ENCODE data around the gene SCAMP2.

Gene SCAMP2

GRCh38 chr15:74882528-74882927 lies 9.4 kb upstream of the SCAMP2 start:
- Histone ChIP-seq H3K9ac (ENCODE audit: low read depth in 1 of 2, low read length in 2 of 2) (no peak overlapping the region), H3K9me3 (ENCODE audit: control insufficient read depth in 2 of 2, low read length in 2 of 2) (no peaks in the 10 kb centered on the region), H3K4me3 (ENCODE audit: low read length in 2 of 2) (no peak overlapping the region), H3K27me3 (ENCODE audit: control insufficient read depth in 2 of 2, insufficient read depth in 2 of 2, low read length in 2 of 2) (no peaks in the 10 kb centered on the region), H3K4me1 (ENCODE audit: control insufficient read depth in 2 of 2, insufficient read depth in 2 of 2, low read length in 2 of 2) (no peaks in the 10 kb centered on the region), H3K36me3 (ENCODE audit: control insufficient read depth in 2 of 2, insufficient read depth in 2 of 2, low read length in 2 of 2) (no peaks in the 10 kb centered on the region), H3K27ac (ENCODE audit: low read depth in 2 of 2, low read length in 2 of 2) (no peak overlapping the region)

- Histone ChIP-seq H3K9ac (ENCODE audit: low read depth in 1 of 2, low read length in 2 of 2) (no peak overlapping the region), H3K4me1 (ENCODE audit: control insufficient read depth in 2 of 2, insufficient read depth in 2 of 2, low read length in 2 of 2) (peaks cover 3% of the 10 kb centered on the region in 2 donors), H3K27me3 (ENCODE audit: control insufficient read depth in 2 of 2, insufficient read depth in 2 of 2, low read length in 2 of 2) (no peaks in the 10 kb centered on the region), H3K4me3 (ENCODE audit: low read length in 2 of 2) (no peak overlapping the region), H3K36me3 (ENCODE audit: control insufficient read depth in 2 of 2, insufficient read depth in 2 of 2, low read length in 2 of 2) (no peaks in the 10 kb centered on the region), H3K9me3 (ENCODE audit: control insufficient read depth in 2 of 2, low read length in 2 of 2) (no peaks in the 10 kb centered on the region), H3K27ac (ENCODE audit: low read depth in 2 of 2, low read length in 2 of 2) (no peak overlapping the region)
Observed at GRCh38 chr15:74878273-74878672, 5.1 kb upstream of the SCAMP2 start.

GRCh38 chr15:74873756-74874424 lies 725 bp upstream of the SCAMP2 start:
- Histone ChIP-seq H3K9ac (ENCODE audit: low read depth in 1 of 2, low read length in 2 of 2) (peak overlapping the region; percentile 60 to 80), H3K27ac (ENCODE audit: low read depth in 2 of 2, low read length in 2 of 2) (peak overlapping the region; percentile 94 to 97), H3K27me3 (ENCODE audit: control insufficient read depth in 2 of 2, insufficient read depth in 2 of 2, low read length in 2 of 2) (no peaks in the 10 kb centered on the region), H3K36me3 (ENCODE audit: control insufficient read depth in 2 of 2, insufficient read depth in 2 of 2, low read length in 2 of 2) (no peaks in the 10 kb centered on the region), H3K4me3 (ENCODE audit: low read length in 2 of 2) (peak overlapping the region; percentile 77 to 80), H3K9me3 (ENCODE audit: control insufficient read depth in 2 of 2, low read length in 2 of 2) (no peaks in the 10 kb centered on the region), H3K4me1 (ENCODE audit: control insufficient read depth in 2 of 2, insufficient read depth in 2 of 2, low read length in 2 of 2) (peaks cover 33 to 34% of the 10 kb centered on the region in 2 donors)

GRCh38 chr15:74872702-74873035 lies 496 bp downstream of the SCAMP2 start:
- H3K4me3 ChIP-seq (ENCODE audit: low read length in 2 of 2): peak overlapping the region; percentile 77 to 80
- no peaks in the 10 kb centered on the region for H3K27me3 ChIP-seq (ENCODE audit: control insufficient read depth in 2 of 2, insufficient read depth in 2 of 2, low read length in 2 of 2)
- peak overlapping the region; percentile 88 to 89 for H3K9ac ChIP-seq (ENCODE audit: low read depth in 1 of 2, low read length in 2 of 2)
- peaks cover 45 to 46% of the 10 kb centered on the region in 2 donors for H3K4me1 ChIP-seq (ENCODE audit: control insufficient read depth in 2 of 2, insufficient read depth in 2 of 2, low read length in 2 of 2)
- no peaks in the 10 kb centered on the region for H3K9me3 ChIP-seq (ENCODE audit: control insufficient read depth in 2 of 2, low read length in 2 of 2)
- H3K27ac ChIP-seq (ENCODE audit: low read depth in 2 of 2, low read length in 2 of 2): peak overlapping the region; percentile 94 to 97
- H3K36me3 ChIP-seq (ENCODE audit: control insufficient read depth in 2 of 2, insufficient read depth in 2 of 2, low read length in 2 of 2): no peaks in the 10 kb centered on the region

GRCh38 chr15:74870436-74871215 lies 2.5 kb downstream of the SCAMP2 start:
- Histone ChIP-seq H3K27me3 (ENCODE audit: control insufficient read depth in 2 of 2, insufficient read depth in 2 of 2, low read length in 2 of 2) (no peaks in the 10 kb centered on the region), H3K9ac (ENCODE audit: low read depth in 1 of 2, low read length in 2 of 2) (peak overlapping the region; percentile 35 to 75), H3K27ac (ENCODE audit: low read depth in 2 of 2, low read length in 2 of 2) (peak overlapping the region; percentile 94 to 97), H3K4me3 (ENCODE audit: low read length in 2 of 2) (peak overlapping the region; percentile 41 to 50), H3K4me1 (ENCODE audit: control insufficient read depth in 2 of 2, insufficient read depth in 2 of 2, low read length in 2 of 2) (peaks cover 61% of the 10 kb centered on the region in 2 donors), H3K36me3 (ENCODE audit: control insufficient read depth in 2 of 2, insufficient read depth in 2 of 2, low read length in 2 of 2) (no peaks in the 10 kb centered on the region), H3K9me3 (ENCODE audit: control insufficient read depth in 2 of 2, low read length in 2 of 2) (no peaks in the 10 kb centered on the region)

- H3K4me3 ChIP-seq (ENCODE audit: low read length in 2 of 2): peak overlapping the region; percentile 41 to 43
- H3K27ac ChIP-seq (ENCODE audit: low read depth in 2 of 2, low read length in 2 of 2): peak overlapping the region; percentile 94 to 97
- H3K9me3 ChIP-seq (ENCODE audit: control insufficient read depth in 2 of 2, low read length in 2 of 2): no peaks in the 10 kb centered on the region
- H3K4me1 ChIP-seq (ENCODE audit: control insufficient read depth in 2 of 2, insufficient read depth in 2 of 2, low read length in 2 of 2): peaks cover 64 to 65% of the 10 kb centered on the region in 2 donors
- no peaks in the 10 kb centered on the region for H3K36me3 ChIP-seq (ENCODE audit: control insufficient read depth in 2 of 2, insufficient read depth in 2 of 2, low read length in 2 of 2)
- no peaks in the 10 kb centered on the region for H3K27me3 ChIP-seq (ENCODE audit: control insufficient read depth in 2 of 2, insufficient read depth in 2 of 2, low read length in 2 of 2)
- H3K9ac ChIP-seq (ENCODE audit: low read depth in 1 of 2, low read length in 2 of 2): peak overlapping the region; percentile 35 to 75
Observed at GRCh38 chr15:74869726-74870407, 3.3 kb downstream of the SCAMP2 start.

- Histone ChIP-seq H3K9me3 (ENCODE audit: control insufficient read depth in 2 of 2, low read length in 2 of 2) (no peaks in the 10 kb centered on the region), H3K27ac (ENCODE audit: low read depth in 2 of 2, low read length in 2 of 2) (peak overlapping the region; percentile 94 to 97), H3K27me3 (ENCODE audit: control insufficient read depth in 2 of 2, insufficient read depth in 2 of 2, low read length in 2 of 2) (no peaks in the 10 kb centered on the region), H3K4me3 (ENCODE audit: low read length in 2 of 2) (peak overlapping the region; percentile 28 to 41), H3K9ac (ENCODE audit: low read depth in 1 of 2, low read length in 2 of 2) (peak overlapping the region; percentile 35 to 75), H3K4me1 (ENCODE audit: control insufficient read depth in 2 of 2, insufficient read depth in 2 of 2, low read length in 2 of 2) (peaks cover 69 to 70% of the 10 kb centered on the region in 2 donors), H3K36me3 (ENCODE audit: control insufficient read depth in 2 of 2, insufficient read depth in 2 of 2, low read length in 2 of 2) (peaks cover 0 to 2% of the 10 kb centered on the region in 2 donors)
Observed at GRCh38 chr15:74869372-74869725, 3.8 kb downstream of the SCAMP2 start.

- Histone ChIP-seq H3K9me3 (ENCODE audit: control insufficient read depth in 2 of 2, low read length in 2 of 2) (no peaks in the 10 kb centered on the region), H3K36me3 (ENCODE audit: control insufficient read depth in 2 of 2, insufficient read depth in 2 of 2, low read length in 2 of 2) (peaks cover 0 to 6% of the 10 kb centered on the region in 2 donors), H3K9ac (ENCODE audit: low read depth in 1 of 2, low read length in 2 of 2) (peak overlapping the region; percentile 5 to 75), H3K4me3 (ENCODE audit: low read length in 2 of 2) (peak overlapping the region; percentile 28 to 53), H3K27me3 (ENCODE audit: control insufficient read depth in 2 of 2, insufficient read depth in 2 of 2, low read length in 2 of 2) (no peaks in the 10 kb centered on the region), H3K27ac (ENCODE audit: low read depth in 2 of 2, low read length in 2 of 2) (peak overlapping the region; percentile 94 to 97), H3K4me1 (ENCODE audit: control insufficient read depth in 2 of 2, insufficient read depth in 2 of 2, low read length in 2 of 2) (peaks cover 71 to 73% of the 10 kb centered on the region in 2 donors)
Observed at GRCh38 chr15:74868059-74868458, 5.1 kb downstream of the SCAMP2 start.

- H3K27me3 ChIP-seq (ENCODE audit: control insufficient read depth in 2 of 2, insufficient read depth in 2 of 2, low read length in 2 of 2): no peaks in the 10 kb centered on the region
- peak overlapping the region; percentile 94 to 97 for H3K27ac ChIP-seq (ENCODE audit: low read depth in 2 of 2, low read length in 2 of 2)
- peaks cover 71 to 73% of the 10 kb centered on the region in 2 donors for H3K4me1 ChIP-seq (ENCODE audit: control insufficient read depth in 2 of 2, insufficient read depth in 2 of 2, low read length in 2 of 2)
- peaks cover 0 to 6% of the 10 kb centered on the region in 2 donors for H3K36me3 ChIP-seq (ENCODE audit: control insufficient read depth in 2 of 2, insufficient read depth in 2 of 2, low read length in 2 of 2)
- no peaks in the 10 kb centered on the region for H3K9me3 ChIP-seq (ENCODE audit: control insufficient read depth in 2 of 2, low read length in 2 of 2)
- H3K9ac ChIP-seq (ENCODE audit: low read depth in 1 of 2, low read length in 2 of 2): peak overlapping the region in 1 of 2 donors; percentile 75
- H3K4me3 ChIP-seq (ENCODE audit: low read length in 2 of 2): peak overlapping the region; percentile 28 to 53
Observed at GRCh38 chr15:74867466-74868038, 5.6 kb downstream of the SCAMP2 start.
